ENCODE data around the gene POMC.
"Not testable (repeated sequence)": the region's sequence is repeated elsewhere in the genome, so short reads cannot be mapped to it uniquely, and the experiment has no call there.

Gene POMC

DNA sequence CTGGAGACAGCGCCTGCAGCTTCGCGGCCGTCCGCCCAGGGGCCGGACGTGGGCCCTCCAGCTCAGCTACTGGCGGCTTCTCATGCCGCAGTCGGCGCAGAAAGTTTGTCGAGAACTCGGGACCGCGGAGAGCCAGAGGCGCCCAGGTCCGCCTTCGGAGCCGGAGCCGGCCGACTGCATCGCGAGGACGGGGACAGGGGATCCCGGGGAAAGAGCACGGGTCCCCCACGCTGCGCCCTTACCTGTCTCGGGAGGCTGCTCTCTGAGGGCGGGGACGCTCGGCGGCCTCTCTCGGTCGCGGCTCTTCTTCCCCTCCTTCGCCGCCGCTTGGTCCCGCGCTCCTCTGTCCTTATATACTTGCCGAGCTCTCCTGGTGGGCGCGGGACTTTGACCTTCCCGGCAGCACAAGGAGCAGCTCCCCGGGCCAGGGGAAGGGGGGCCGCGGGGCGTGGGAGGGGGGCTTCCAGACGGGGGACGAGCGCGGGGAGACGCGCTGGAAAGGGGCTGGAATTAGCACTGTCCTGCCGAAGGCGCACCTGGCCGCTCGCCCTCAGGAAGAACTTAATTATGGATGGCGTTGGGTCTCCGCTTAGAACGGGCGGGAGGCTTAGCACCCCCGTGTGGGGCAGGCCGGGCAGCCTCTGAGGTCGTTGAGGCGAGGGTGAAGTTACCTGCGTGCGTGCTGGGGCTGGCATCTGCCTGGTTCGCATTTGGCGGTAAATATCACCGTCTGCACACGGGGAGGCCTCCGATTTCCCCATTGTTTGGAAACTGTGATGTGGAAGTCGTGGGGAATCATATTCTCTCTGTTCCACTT lies at the start of gene POMC:
TSS of gene POMC (minus strand) at position 325 of the 817 bp plus-strand sequence. CDS start 3,808 bp downstream, outside the sequence.
- peak within 1 kb of the TSS; percentile 71 for H3K4me3 Mint-ChIP-seq
- ATAC-seq: peak; percentile 78
- H3K4me1 Mint-ChIP-seq: peaks cover 21% of the 10 kb centered on the region
- no peaks in the 10 kb centered on the region for H3K9me3 Mint-ChIP-seq
- H3K27ac Mint-ChIP-seq: no peak within 1 kb of the TSS
- no peaks in the 10 kb centered on the region for H3K36me3 Mint-ChIP-seq
- DNase-seq (ENCODE audit: low spot score in 2 of 2): peak; percentile 32 to 66

DNA sequence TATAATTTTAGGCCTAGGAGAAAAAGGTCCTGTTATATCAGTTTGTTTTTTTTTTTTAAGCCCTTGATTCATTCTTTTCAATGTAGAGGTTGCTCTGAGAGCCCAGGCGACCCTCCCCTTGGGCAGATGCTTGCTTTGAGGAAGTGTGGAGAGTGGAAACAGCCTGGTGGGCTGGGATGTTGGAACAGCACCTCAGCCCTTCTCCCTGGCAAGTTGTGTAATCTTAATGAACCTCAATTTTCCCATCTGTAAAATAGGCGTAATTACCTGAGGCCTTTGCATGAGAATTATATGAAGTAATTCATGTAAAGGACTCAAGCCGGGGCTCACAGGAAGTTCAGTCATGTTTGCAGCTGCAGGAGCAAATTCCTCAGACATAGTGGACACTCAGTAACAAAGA lies 49.7 kb upstream of the POMC start:
- Mint-ChIP-seq H3K4me1 (peaks cover 9% of the 10 kb centered on the region), H3K27ac (no peak overlapping the region), H3K9me3 (no peaks in the 10 kb centered on the region), H3K4me3 (no peak overlapping the region), H3K36me3 (no peaks in the 10 kb centered on the region)
- DNase-seq (ENCODE audit: low spot score in 2 of 2) (no peak), ATAC-seq (no peak)

- Mint-ChIP-seq H3K36me3 (no peaks in the 10 kb centered on the region), H3K4me1 (peaks cover 9% of the 10 kb centered on the region), H3K27ac (peak overlapping the region; percentile 63), H3K4me3 (peak overlapping the region; percentile 65), H3K9me3 (no peaks in the 10 kb centered on the region)
- ATAC-seq (peak; percentile 95), DNase-seq (ENCODE audit: low spot score in 2 of 2) (peak; percentile 87 to 95)
Observed at GRCh38 chr2:25215948-25216679, 47.7 kb upstream of the POMC start.

DNA sequence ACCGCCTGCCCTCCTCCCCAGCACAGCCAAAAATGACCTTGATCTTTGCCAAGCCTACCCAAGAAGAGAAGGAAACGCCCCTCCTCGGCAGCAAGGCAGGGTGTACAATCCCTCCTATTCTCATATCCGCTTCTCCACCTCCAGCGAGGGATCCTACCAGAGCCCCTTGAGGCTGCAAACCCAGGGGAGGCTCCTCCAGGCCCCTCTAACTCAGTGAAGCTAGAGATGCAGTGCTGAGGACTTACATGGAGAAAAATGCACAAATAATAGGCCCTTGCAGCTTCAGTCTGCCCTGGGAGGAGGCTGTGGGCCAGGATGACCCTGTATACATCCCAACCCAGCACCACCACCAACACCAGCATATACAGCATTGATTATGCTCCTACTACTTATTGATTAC lies 46.9 kb upstream of the POMC start:
- Mint-ChIP-seq H3K36me3 (no peaks in the 10 kb centered on the region), H3K27ac (peak overlapping the region; percentile 63), H3K4me1 (peaks cover 9% of the 10 kb centered on the region), H3K9me3 (no peaks in the 10 kb centered on the region), H3K4me3 (peak overlapping the region; percentile 65)
- no peak for ATAC-seq
- DNase-seq (ENCODE audit: low spot score in 2 of 2): no peak

- H3K27ac Mint-ChIP-seq: peak overlapping the region; percentile 24
- peaks cover 21% of the 10 kb centered on the region for H3K4me1 Mint-ChIP-seq
- no peak for DNase-seq (ENCODE audit: low spot score in 2 of 2)
- no peaks in the 10 kb centered on the region for H3K36me3 Mint-ChIP-seq
- H3K9me3 Mint-ChIP-seq: no peaks in the 10 kb centered on the region
- no peak overlapping the region for H3K4me3 Mint-ChIP-seq
- ATAC-seq: no peak
Observed at GRCh38 chr2:25213229-25213628, 44.8 kb upstream of the POMC start.

- DNase-seq (ENCODE audit: low spot score in 2 of 2); ATAC-seq; H3K27ac Mint-ChIP-seq; H3K9me3 Mint-ChIP-seq; H3K36me3 Mint-ChIP-seq: not testable (repeated sequence)
- H3K4me3 Mint-ChIP-seq: peak overlapping the region; percentile 5
- peaks cover 21% of the 10 kb centered on the region for H3K4me1 Mint-ChIP-seq
Observed at GRCh38 chr2:25210923-25211322, 42.5 kb upstream of the POMC start.

- no peaks in the 10 kb centered on the region for H3K36me3 Mint-ChIP-seq
- no peak for ATAC-seq
Observed at GRCh38 chr2:25207078-25207545, 38.7 kb upstream of the POMC start.

DNA sequence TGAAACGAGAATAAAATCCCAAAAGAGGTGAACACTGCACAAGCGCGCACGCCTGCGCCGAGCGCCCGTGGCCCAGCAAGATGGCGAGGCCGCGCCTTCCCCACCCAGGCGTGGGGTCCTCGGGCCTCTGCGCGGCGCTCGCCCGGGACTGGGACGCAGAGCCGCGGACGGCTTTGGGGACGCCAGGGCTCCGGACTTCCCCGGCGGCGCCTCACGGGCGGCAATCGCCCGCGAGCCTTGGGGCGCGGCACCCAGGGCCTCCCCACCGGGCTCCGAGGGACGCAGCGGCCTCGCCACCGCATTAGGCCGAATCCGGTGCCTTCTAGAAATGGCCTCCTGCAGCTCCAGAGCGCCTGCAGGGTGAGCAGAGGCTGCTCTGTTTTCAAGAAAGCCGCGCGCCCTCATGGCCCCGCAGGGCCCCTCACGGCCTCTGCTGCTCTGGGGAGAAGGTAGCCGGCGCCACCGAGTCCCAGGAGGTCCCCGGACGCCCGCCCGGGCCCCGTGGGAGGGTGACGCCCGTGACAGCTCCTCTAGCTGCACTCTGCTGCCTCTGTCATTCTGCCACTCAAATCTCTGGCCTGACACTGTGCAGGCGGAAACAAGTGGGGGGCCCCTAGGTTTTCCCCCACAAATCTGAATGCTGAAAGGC lies 35.9 kb upstream of the POMC start:
- H3K36me3 Mint-ChIP-seq: no peaks in the 10 kb centered on the region
- peaks cover 3% of the 10 kb centered on the region for H3K4me1 Mint-ChIP-seq
- H3K4me3 Mint-ChIP-seq: no peak overlapping the region
- no peak for DNase-seq (ENCODE audit: low spot score in 2 of 2)
- H3K9me3 Mint-ChIP-seq: no peaks in the 10 kb centered on the region
- H3K27ac Mint-ChIP-seq: no peak overlapping the region
- ATAC-seq: peak; percentile 72

More at GRCh38 chr2:25207078-25207545, 38.7 kb upstream of the POMC start:
- Mint-ChIP-seq H3K4me1 (peaks cover 12% of the 10 kb centered on the region), H3K9me3 (no peaks in the 10 kb centered on the region), H3K27ac (no peak overlapping the region), H3K4me3 (no peak overlapping the region)
- no peak for DNase-seq (ENCODE audit: low spot score in 2 of 2)

GRCh38 chr2:25202275-25202674 lies 33.9 kb upstream of the POMC start:
- H3K9me3 Mint-ChIP-seq: no peaks in the 10 kb centered on the region
- H3K27ac Mint-ChIP-seq: no peak overlapping the region
- H3K4me1 Mint-ChIP-seq: no peaks in the 10 kb centered on the region
- ATAC-seq (peak; percentile 5), DNase-seq (ENCODE audit: low spot score in 2 of 2) (no peak)
- no peaks in the 10 kb centered on the region for H3K36me3 Mint-ChIP-seq
- no peak overlapping the region for H3K4me3 Mint-ChIP-seq

- DNase-seq (ENCODE audit: low spot score in 2 of 2) (no peak), ATAC-seq (peak; percentile 31)
- no peak overlapping the region for H3K27ac Mint-ChIP-seq
- no peaks in the 10 kb centered on the region for H3K36me3 Mint-ChIP-seq
- H3K4me1 Mint-ChIP-seq: no peaks in the 10 kb centered on the region
- H3K4me3 Mint-ChIP-seq: no peak overlapping the region
- H3K9me3 Mint-ChIP-seq: no peaks in the 10 kb centered on the region
Observed at GRCh38 chr2:25201794-25202193, 33.4 kb upstream of the POMC start.

GRCh38 chr2:25201265-25201664 lies 32.9 kb upstream of the POMC start:
- no peak for ATAC-seq
- no peak for DNase-seq (ENCODE audit: low spot score in 2 of 2)
- H3K36me3 Mint-ChIP-seq: no peaks in the 10 kb centered on the region
- H3K27ac Mint-ChIP-seq: no peak overlapping the region
- no peak overlapping the region for H3K4me3 Mint-ChIP-seq
- no peaks in the 10 kb centered on the region for H3K9me3 Mint-ChIP-seq
- peaks cover 3% of the 10 kb centered on the region for H3K4me1 Mint-ChIP-seq

- H3K4me3 Mint-ChIP-seq: no peak overlapping the region
- ATAC-seq: no peak
- H3K9me3 Mint-ChIP-seq: no peaks in the 10 kb centered on the region
- H3K36me3 Mint-ChIP-seq: no peaks in the 10 kb centered on the region
- DNase-seq (ENCODE audit: low spot score in 2 of 2): no peak
- no peak overlapping the region for H3K27ac Mint-ChIP-seq
- peaks cover 7% of the 10 kb centered on the region for H3K4me1 Mint-ChIP-seq
Observed at GRCh38 chr2:25198576-25198975, 30.2 kb upstream of the POMC start.

DNA sequence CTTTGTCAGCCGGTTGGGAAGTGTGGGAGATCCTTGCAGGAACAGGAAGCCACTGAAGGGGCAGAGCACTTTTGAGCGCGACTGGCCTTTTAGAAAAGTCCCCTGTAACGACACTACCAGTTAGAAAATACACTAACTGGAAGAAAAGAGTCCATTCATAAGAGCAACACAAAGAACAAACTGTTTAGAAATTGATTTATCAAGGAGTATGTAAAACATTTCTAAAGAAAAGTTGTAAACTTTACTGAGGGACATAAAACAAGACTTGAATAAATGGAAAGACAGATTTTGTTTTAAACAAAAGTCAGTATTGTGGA lies 29.8 kb upstream of the POMC start:
- H3K27ac Mint-ChIP-seq: no peak overlapping the region

GRCh38 chr2:25197336-25198208 lies 29.2 kb upstream of the POMC start:
- no peak for ATAC-seq
- Mint-ChIP-seq H3K36me3 (no peaks in the 10 kb centered on the region), H3K9me3 (no peaks in the 10 kb centered on the region), H3K4me3 (no peak overlapping the region), H3K27ac (peak overlapping the region; percentile 71), H3K4me1 (peaks cover 7% of the 10 kb centered on the region)
- no peak for DNase-seq (ENCODE audit: low spot score in 2 of 2)

More for the DNA sequence above, 29.8 kb upstream of the POMC start:
- Mint-ChIP-seq H3K4me1 (peaks cover 7% of the 10 kb centered on the region), H3K36me3 (no peaks in the 10 kb centered on the region), H3K4me3 (no peak overlapping the region), H3K9me3 (no peaks in the 10 kb centered on the region)
- ATAC-seq (no peak), DNase-seq (ENCODE audit: low spot score in 2 of 2) (no peak)

Data from stimulated activated effector memory CD8-positive, alpha-beta T cell treated with anti-CD3 and anti-CD28 coated beads, Interleukin-12 subunit alpha, Interleukin-12 subunit beta, amount 100 ng/mL, for 72 hours (primary cell).